ENCODE results near the gene GRM7.

GRCh38 chr3:7576071-7576470 lies 715.2 kb downstream of the GRM7 start:
- TF ChIP-seq GATAD2B (IDR thresholded peaks at IDR 0.05; ENCODE audit: borderline replicate concordance), result no peak
- TF ChIP-seq MAZ (CRISPR knock-in tag; conservative IDR thresholded peaks at IDR 0.05 in 1 of 2, IDR thresholded peaks at IDR 0.05 in 1 of 2), result no peak
- no peak for TF ChIP-seq CHD2 (IDR thresholded peaks at IDR 0.05; ENCODE audit: low read depth, low read length)
- no peak for TF ChIP-seq POLR2H (tag; IDR thresholded peaks at IDR 0.05; ENCODE audit: low read depth)
- no peak for TF ChIP-seq HMGXB4 (CRISPR knock-in tag; IDR thresholded peaks at IDR 0.05)
- TF ChIP-seq ATF1 (CRISPR knock-in tag; IDR thresholded peaks at IDR 0.05), result no peak
- TF ChIP-seq ATF1 (tag; IDR thresholded peaks at IDR 0.05), result no peak
- no peak for TF ChIP-seq MTF1 (CRISPR knock-in tag; IDR thresholded peaks at IDR 0.05; ENCODE audit: borderline replicate concordance)
- no peak for TF ChIP-seq ZNF384 (IDR thresholded peaks at IDR 0.05; ENCODE audit: low read depth, low read length)
- no peak for TF ChIP-seq POLR2A (conservative IDR thresholded peaks at IDR 0.05)

All from K562 (cell line).